ENCODE results near the gene IPO11.
"Not testable (repeated sequence)": the region's sequence is repeated elsewhere in the genome, so short reads cannot be mapped to it uniquely, and the experiment has no call there.

Gene IPO11

GRCh38 chr5:62645223-62645622 is 232.7 kb downstream of the IPO11 start:
- DNase-seq (ENCODE audit: low read depth): no peak

DNA sequence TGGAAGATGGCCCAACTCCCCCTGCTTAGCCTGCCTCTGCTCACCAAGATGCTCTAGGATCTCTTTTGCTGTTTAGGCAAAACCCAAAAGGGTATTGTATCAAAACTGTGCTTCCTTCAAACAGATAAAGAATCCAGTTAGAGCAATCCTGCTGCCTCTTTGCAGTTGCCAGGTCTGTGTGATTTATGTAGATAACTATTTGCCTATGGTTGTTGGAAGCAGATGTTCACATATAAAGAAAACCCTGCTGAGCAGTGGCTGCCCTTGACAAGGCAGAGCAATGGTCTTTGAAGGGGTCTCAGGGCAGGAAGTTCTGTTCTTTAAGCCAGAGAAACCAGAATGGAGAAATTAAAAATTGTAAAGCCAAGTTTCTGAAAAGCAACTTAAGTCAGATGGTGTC is 234.7 kb downstream of the IPO11 start:
- no peak for DNase-seq (ENCODE audit: low read depth)

DNA sequence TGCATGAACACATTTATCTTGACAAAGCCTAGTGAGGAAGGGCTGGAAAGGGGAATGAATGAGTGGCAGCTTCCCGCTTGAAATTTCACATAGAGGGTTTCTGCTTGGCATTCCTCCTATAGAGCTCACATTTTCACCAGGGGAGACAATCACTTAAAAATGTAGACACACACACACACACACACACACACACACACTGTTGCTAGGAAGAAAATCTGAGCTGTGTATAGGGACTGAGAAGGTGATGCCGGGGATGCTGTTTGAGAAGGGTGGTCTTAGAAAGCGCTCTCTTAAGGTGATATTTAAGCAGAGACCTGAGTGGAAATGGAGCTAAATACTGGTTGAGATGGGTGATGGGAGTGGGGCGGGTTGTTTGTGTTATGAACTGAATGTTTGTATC is 236.5 kb downstream of the IPO11 start:
- no peak for DNase-seq (ENCODE audit: low read depth)

DNA sequence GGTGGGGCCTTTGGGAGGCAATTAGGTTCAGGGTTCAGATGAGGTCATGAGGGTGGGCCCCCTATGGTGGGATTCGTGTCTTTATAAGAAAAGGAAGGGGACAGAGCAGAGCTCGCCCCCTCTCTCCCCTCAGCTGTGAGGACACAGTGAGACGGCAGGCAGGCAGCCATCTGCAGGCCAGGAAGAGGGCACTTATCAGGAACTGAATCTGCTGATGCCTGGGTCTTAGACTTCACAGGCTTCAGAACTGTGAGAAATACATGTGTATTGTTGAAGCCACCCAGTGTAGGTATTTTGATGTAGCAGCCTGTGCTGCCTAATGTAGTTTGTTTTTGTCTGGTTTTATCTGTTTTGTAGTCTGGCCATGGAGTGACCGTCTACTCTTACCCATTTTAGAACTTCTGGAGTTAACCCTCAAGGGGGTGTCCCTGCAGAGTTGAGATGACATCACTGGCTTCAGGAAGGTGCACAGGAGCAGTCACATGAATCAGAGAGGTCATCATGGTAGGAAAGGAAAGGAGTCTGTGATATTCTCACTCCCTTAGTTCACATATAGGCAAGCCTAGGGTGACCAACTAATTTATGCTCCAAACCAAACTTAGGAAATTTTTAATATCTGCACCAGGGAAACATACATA is 237.0 kb downstream of the IPO11 start:
- no peak for DNase-seq (ENCODE audit: low read depth)

- DNase-seq (ENCODE audit: low read depth): no peak
These were observed 237.6 kb downstream of the IPO11 start for GRCh38 chr5:62650197-62650596.

GRCh38 chr5:62652225-62652624 is 239.7 kb downstream of the IPO11 start:
- DNase-seq (ENCODE audit: low read depth): no peak

GRCh38 chr5:62653001-62653863 is 240.7 kb downstream of the IPO11 start:
- no peak for DNase-seq (ENCODE audit: low read depth)

- DNase-seq (ENCODE audit: low read depth): no peak
These were observed 241.5 kb downstream of the IPO11 start for GRCh38 chr5:62653864-62654575.

DNA sequence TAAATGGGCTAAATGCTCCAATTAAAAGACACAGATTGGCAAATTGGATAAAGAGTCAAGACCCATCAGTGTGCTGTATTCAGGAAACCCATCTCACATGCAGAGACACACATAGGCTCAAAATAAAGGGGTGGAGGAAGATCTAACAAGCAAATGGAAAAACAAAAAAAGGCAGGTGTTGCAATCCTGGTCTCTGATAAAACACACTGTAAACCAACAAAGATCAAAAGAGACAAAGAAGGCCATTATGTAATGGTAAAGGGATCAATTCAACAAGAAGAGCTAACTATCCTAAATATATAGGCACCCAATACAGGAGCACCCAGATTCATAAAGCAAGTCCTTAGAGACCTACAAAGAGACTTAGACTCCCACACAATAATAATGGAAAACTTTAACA is 245.2 kb downstream of the IPO11 start:
- not testable (repeated sequence) for DNase-seq (ENCODE audit: low read depth)

DNA sequence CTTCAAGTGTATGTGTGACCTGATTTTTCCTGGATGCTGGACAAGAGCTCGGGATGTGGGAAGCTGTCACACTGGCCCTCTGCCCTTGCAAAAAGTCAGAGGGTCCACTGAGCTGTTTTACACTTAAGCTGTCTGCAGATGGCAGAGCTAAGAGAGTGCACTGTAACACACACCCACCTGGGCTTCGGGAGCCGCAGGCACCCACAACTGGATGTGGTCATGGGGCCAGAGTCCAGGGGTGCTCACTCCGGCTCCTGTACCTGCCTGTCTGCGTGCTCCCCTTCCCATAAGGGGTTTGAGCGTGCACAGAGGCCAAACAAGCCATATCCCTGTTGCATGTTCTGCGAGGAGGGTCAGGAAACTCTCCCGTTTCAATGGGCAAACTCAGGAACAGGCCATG is 248.6 kb downstream of the IPO11 start:
- no peak for DNase-seq (ENCODE audit: low read depth)

DNA sequence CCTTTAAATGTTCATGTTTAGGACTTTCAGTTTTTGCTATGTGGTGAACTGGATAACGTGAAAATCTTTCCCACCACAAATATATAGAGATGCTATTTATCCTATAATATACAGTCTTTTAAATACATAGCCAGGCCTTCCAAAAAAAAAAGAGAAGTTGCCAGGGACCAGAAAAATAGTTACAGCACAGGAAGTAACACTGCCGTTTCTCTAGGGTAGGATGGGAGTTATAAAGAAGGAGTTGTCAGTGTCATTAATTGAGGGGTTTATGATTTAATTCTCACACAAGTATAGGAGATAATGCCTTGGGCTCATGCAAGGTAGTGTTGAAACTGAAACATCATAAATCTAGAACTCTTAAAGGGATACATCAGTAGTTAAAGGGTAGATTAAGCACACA is 250.0 kb downstream of the IPO11 start:
- no peak for DNase-seq (ENCODE audit: low read depth)

GRCh38 chr5:62671479-62671878 is 258.9 kb downstream of the IPO11 start:
- DNase-seq (ENCODE audit: low read depth): no peak

GRCh38 chr5:62676596-62676995 is 264.0 kb downstream of the IPO11 start:
- DNase-seq (ENCODE audit: low read depth): not testable (repeated sequence)

Measured in stimulated activated CD8-positive, alpha-beta memory T cell treated with anti-CD3 and anti-CD28 coated beads, Interleukin-15, amount 100 ng/mL, for 1 hour (primary cell).